ENCODE data around the gene TOX3.

- TF ChIP-seq POLR2AphosphoS5 (IDR thresholded peaks at IDR 0.05), result no peak
- TF ChIP-seq POLR2A (IDR thresholded peaks at IDR 0.05), result no peak
- no peak for TF ChIP-seq CTCF (IDR thresholded peaks at IDR 0.05)
- TF ChIP-seq EP300 (IDR thresholded peaks at IDR 0.05; ENCODE audit: low read depth), result no peak
Measured at GRCh38 chr16:52440248-52440647, 106.7 kb downstream of the TOX3 start.
